ENCODE data around the gene LSR. TPM values are rescaled to one million over a fixed set of nuclear protein-coding genes. Genes with fewer than 3 reads are reported as not detected.

The LSR gene
- total RNA-seq, 1 experiment from 2014 or later, result 64.7 TPM

- TF ChIP-seq, protein P1, sequence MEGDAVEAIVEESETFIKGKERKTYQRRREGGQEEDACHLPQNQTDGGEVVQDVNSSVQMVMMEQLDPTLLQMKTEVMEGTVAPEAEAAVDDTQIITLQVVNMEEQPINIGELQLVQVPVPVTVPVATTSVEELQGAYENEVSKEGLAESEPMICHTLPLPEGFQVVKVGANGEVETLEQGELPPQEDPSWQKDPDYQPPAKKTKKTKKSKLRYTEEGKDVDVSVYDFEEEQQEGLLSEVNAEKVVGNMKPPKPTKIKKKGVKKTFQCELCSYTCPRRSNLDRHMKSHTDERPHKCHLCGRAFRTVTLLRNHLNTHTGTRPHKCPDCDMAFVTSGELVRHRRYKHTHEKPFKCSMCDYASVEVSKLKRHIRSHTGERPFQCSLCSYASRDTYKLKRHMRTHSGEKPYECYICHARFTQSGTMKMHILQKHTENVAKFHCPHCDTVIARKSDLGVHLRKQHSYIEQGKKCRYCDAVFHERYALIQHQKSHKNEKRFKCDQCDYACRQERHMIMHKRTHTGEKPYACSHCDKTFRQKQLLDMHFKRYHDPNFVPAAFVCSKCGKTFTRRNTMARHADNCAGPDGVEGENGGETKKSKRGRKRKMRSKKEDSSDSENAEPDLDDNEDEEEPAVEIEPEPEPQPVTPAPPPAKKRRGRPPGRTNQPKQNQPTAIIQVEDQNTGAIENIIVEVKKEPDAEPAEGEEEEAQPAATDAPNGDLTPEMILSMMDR (IDR thresholded peaks at IDR 0.05), result no peak
- TF ChIP-seq REST (IDR thresholded peaks at IDR 0.05; ENCODE audit: insufficient read depth in 1 of 2, low read depth in 2 of 2, low read length in 1 of 2) (no peak), POLR2AphosphoS5 (IDR thresholded peaks at IDR 0.05; ENCODE audit: low read depth, low read length) (no peak), SIN3A (IDR thresholded peaks at IDR 0.05; ENCODE audit: borderline replicate concordance, insufficient read depth, low read depth, low read length) (no peak), TCF7L2 (IDR thresholded peaks at IDR 0.05; ENCODE audit: low read depth, low read length) (no peak)
- Histone ChIP-seq H3K4me1 (ENCODE audit: control insufficient read depth, insufficient read depth, low read length) (no peaks in the 10 kb centered on the region), H3K4me3 (ENCODE audit: low read depth in 2 of 2, low read length in 2 of 2) (no peak overlapping the region), H3K36me3 (ENCODE audit: control insufficient read depth, insufficient read depth, low read length) (peaks cover 14% of the 10 kb centered on the region), H3K9me3 (ENCODE audit: control insufficient read depth, insufficient read depth, low read depth, low read length) (no peaks in the 10 kb centered on the region), H3K27me3 (ENCODE audit: control insufficient read depth, insufficient read depth, low read length) (no peaks in the 10 kb centered on the region), H3K27ac (ENCODE audit: low read length) (no peak overlapping the region)
- POLR2A ChIA-PET, result no interaction called here
- CTCF ChIA-PET, result no interaction called here
- BruUV-seq (replicated peaks), result no TSS peak
- in situ Hi-C loops (cut with HindIII; ENCODE audit: low pct_unique_long_range_greater_than_20kb, low sequenced_read_pairs) (no loop called here), intact Hi-C loops (cut with micrococcal nuclease; ENCODE audit: unreplicated experiment) (no loop called here)
- DNase-seq (ENCODE audit: low read depth, low spot score) (no peak), ATAC-seq (no peak)
These were observed 24.3 kb downstream of the LSR start for GRCh38 chr19:35272954-35273649.

DNA sequence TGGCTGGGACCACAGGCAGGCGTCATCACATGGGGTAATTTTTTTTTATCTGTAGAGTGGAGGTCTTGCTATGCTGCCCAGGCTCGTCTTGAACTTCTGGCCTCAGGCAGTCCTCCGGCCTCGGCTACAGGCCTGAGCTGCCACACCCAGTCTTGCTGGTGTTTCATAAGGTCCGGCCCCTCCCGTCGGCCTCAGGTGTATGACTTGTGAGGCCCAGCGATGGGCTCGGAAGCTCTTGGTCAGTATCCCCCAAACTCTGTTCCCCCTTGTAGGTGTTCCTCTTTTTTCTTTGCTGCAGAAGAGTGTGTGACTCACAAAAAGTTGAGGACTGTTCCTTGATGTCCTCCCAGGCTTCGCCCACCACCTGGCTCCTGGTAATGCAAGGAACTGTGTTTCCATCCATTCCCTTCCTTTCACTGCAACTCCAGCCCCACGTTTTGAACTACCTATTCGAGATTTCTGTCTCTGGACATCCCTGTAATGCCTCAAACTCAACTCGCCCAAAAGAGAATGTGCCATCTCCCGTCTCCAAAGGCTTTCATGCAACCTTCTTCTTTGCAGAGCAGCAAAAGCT, 25.0 kb downstream of the LSR start:
- TF ChIP-seq POLR2AphosphoS5 (IDR thresholded peaks at IDR 0.05; ENCODE audit: low read depth, low read length) (no peak), REST (IDR thresholded peaks at IDR 0.05; ENCODE audit: insufficient read depth in 1 of 2, low read depth in 2 of 2, low read length in 1 of 2) (no peak), TCF7L2 (IDR thresholded peaks at IDR 0.05; ENCODE audit: low read depth, low read length) (no peak), SIN3A (IDR thresholded peaks at IDR 0.05; ENCODE audit: borderline replicate concordance, insufficient read depth, low read depth, low read length) (no peak)
- TF ChIP-seq, protein P1 (IDR thresholded peaks at IDR 0.05), result no peak
- Histone ChIP-seq H3K9me3 (ENCODE audit: control insufficient read depth, insufficient read depth, low read depth, low read length) (no peaks in the 10 kb centered on the region), H3K27me3 (ENCODE audit: control insufficient read depth, insufficient read depth, low read length) (no peaks in the 10 kb centered on the region), H3K36me3 (ENCODE audit: control insufficient read depth, insufficient read depth, low read length) (peaks cover 14% of the 10 kb centered on the region), H3K4me3 (ENCODE audit: low read depth in 2 of 2, low read length in 2 of 2) (no peak overlapping the region), H3K27ac (ENCODE audit: low read length) (no peak overlapping the region), H3K4me1 (ENCODE audit: control insufficient read depth, insufficient read depth, low read length) (no peaks in the 10 kb centered on the region)
- in situ Hi-C loops (cut with HindIII; ENCODE audit: low pct_unique_long_range_greater_than_20kb, low sequenced_read_pairs), result no loop called here
- DNase-seq (ENCODE audit: low read depth, low spot score) (no peak), ATAC-seq (no peak)
- CTCF ChIA-PET, result no interaction called here
- BruUV-seq (replicated peaks), result no TSS peak
- POLR2A ChIA-PET, result no interaction called here
- intact Hi-C loops (cut with micrococcal nuclease; ENCODE audit: unreplicated experiment), result no loop called here

All from Panc1 (cell line).